Sigmoid colon (tissue), 7 donors: ENCODE measurements around the gene EIF2B4. TPM values are rescaled to one million over a fixed set of nuclear protein-coding genes. Genes with fewer than 3 reads are reported as not detected.

Experiments
- DNase-seq: peaks from one replicate; pipeline ENCODE4 v3.0.0-alpha.2; 2019
- H3K27ac ChIP-seq, 4 donors: fragments of 200-600 bp; sonication (generic); one replicate each; pipeline ENCODE4 v1.5.1; 2016 to 2019; ENCODE audit warnings: mild to moderate bottlenecking in 1 of 4
- H3K27me3 ChIP-seq, 3 donors: fragments of 200-600 bp; sonication (generic); one replicate each; pipeline ENCODE4 v1.5.1; 2019; ENCODE audit warnings: mild to moderate bottlenecking in 1 of 3
- H3K36me3 ChIP-seq, 4 donors: fragments of 200-600 bp; sonication (generic); one replicate each; pipeline ENCODE4 v1.5.1; 2016 to 2019
- H3K4me1 ChIP-seq, 4 donors: fragments of 200-600 bp; sonication (generic); one replicate each; pipeline ENCODE4 v1.5.1; 2017 to 2019
- H3K4me3 ChIP-seq, 4 donors: fragments of 200-600 bp; sonication (generic); one replicate each; pipeline ENCODE4 v1.5.1; 2017 to 2019; ENCODE audit warnings: mild to moderate bottlenecking in 2 of 4, moderate library complexity in 1 of 4
- H3K9me3 ChIP-seq, 4 donors: fragments of 200-600 bp in 3 of 4; sonication (generic) in 3 of 4; one replicate each; pipeline versions ENCODE4 v1.5.1 to v1.6.1; 2013 to 2019
- CTCF ChIP-seq, 4 experiments: fragments of 450-650 bp in 3 of 4; fragments of 200-600 bp in 1 of 4; IDR thresholded peaks; one replicate each; pipeline ENCODE4 v1.5.1; 2016 to 2019; ENCODE audit warnings: antibody characterized with exemption in 4 of 4, mild to moderate bottlenecking in 3 of 4, moderate library complexity in 2 of 4
- EP300 ChIP-seq, 4 donors: sonication (generic); formaldehyde crosslinking; IDR thresholded peaks; one replicate each; pipeline ENCODE4 v1.6.1; 2017; ENCODE audit warnings: antibody characterized with exemption in 4 of 4
- POLR2A ChIP-seq, 2 donors: fragments of 450-650 bp; IDR thresholded peaks; one replicate each; pipeline ENCODE4 v1.6.1; 2016; ENCODE audit warnings: antibody characterized with exemption in 2 of 2, mild to moderate bottlenecking in 2 of 2, moderate library complexity in 2 of 2
- POLR2AphosphoS5 ChIP-seq, 4 donors: sonication (generic); formaldehyde crosslinking; IDR thresholded peaks; one replicate each; pipeline ENCODE4 v1.6.1; 2017; ENCODE audit warnings: antibody characterized with exemption in 4 of 4
- WGBS, 2 donors: extraction: QIAGEN DNeasy Blood & Tissue Kit; methylation state at CpG; one replicate each; pipeline ENCODE4 v1.1.7; 2013; 5-methylcytosine and 5-hydroxymethylcytosine counted together
- intact Hi-C: fragments of 100-400 bp; cut with DNase I; formaldehyde crosslinking; loops from one replicate; pipeline ENCODE4 v1.15.1; 2023
- polyA plus RNA-seq, 3 donors: library from polyadenylated mRNA; stranded (reverse); fragments of 200-250 nt; gene quantifications; one replicate each; pipeline ENCODE4 v1.2.3, GENCODE V29; 2013
- total RNA-seq, 4 donors: library from RNA; depleted of rRNA; stranded (reverse); fragments of >200 nt; gene quantifications; one replicate each; pipeline ENCODE4 v1.1.0, GENCODE V29; 2016
- donor health status: healthy with polysubstance abuse.
- donor health status: Bipolar disorder and iron deficiency.
- donor health status: healthy.

EIF2B4 gene
- 10 to 100 TPM; 41.5 to 64.2 (median 54.8) TPM for total RNA-seq
- polyA plus RNA-seq, result 10 to 100 TPM; 26.4 to 31.4 (median 28.0) TPM

- H3K9me3 ChIP-seq, result no peaks in the 10 kb centered on the region
- intact Hi-C loops, result loop anchor here (1.0 to 2.0 kb wide), 4 partner anchors 10 to 59 kb away; partner anchors contain the start of genes MPV17, NRBP1 and ZNF513
- peak; percentile 100 for DNase-seq
- H3K4me1 ChIP-seq, result peaks cover 0 to 39% (median 33%) of the 10 kb centered on the region in 4 donors
- TF ChIP-seq POLR2A (IDR thresholded peaks at IDR 0.05), result peak; percentile 25 to 45
- TF ChIP-seq POLR2AphosphoS5 (IDR thresholded peaks at IDR 0.05), result peak; percentile 79 to 93 (median 88)
- peak; percentile 23 to 46 (median 35) for TF ChIP-seq CTCF (IDR thresholded peaks at IDR 0.05)
- peak in 2 of 4 donors; percentile 37 to 52 for TF ChIP-seq EP300 (IDR thresholded peaks at IDR 0.05)
- 0% methylated on average over 85 of the region's 85 CpGs for WGBS, 2 donors
- peak within 1 kb of the TSS; percentile 92 to 99 (median 95) for H3K27ac ChIP-seq
- peak within 1 kb of the TSS; percentile 71 to 98 (median 92) for H3K4me3 ChIP-seq
- H3K27me3 ChIP-seq, result no peaks in the 10 kb centered on the region
- peaks cover 42 to 67% (median 53%) of the 10 kb centered on the region in 4 donors for H3K36me3 ChIP-seq
These were observed at the start of gene EIF2B4, which contains the start of gene SNX17 for GRCh38 chr2:27370026-27370815. Gene EIF2B4 (minus strand): TSS chr2:27370338. CDS start chr2:27370314, 24 bp downstream. Gene SNX17 (plus strand): TSS chr2:27370616. CDS start chr2:27370744, 128 bp downstream.

- Histone ChIP-seq H3K4me1 (no peaks in the 10 kb centered on the region), H3K27ac (no peak overlapping the region), H3K36me3 (no peaks in the 10 kb centered on the region), H3K4me3 (no peak overlapping the region), H3K9me3 (no peaks in the 10 kb centered on the region), H3K27me3 (no peaks in the 10 kb centered on the region)
- intact Hi-C loops, result no loop called here
- no peak for DNase-seq
- WGBS, 2 donors, result 91 to 95% methylated on average over 6 of the region's 6 CpGs
- TF ChIP-seq POLR2A (IDR thresholded peaks at IDR 0.05), result no peak
- no peak for TF ChIP-seq POLR2AphosphoS5 (IDR thresholded peaks at IDR 0.05)
- no peak for TF ChIP-seq CTCF (IDR thresholded peaks at IDR 0.05)
- TF ChIP-seq EP300 (IDR thresholded peaks at IDR 0.05), result no peak
These were observed 46.0 kb upstream of the EIF2B4 start for GRCh38 chr2:27416151-27416550.

GRCh38 chr2:27412419-27413152 lies 42.4 kb upstream of the EIF2B4 start:
- Histone ChIP-seq H3K4me3 (no peak overlapping the region), H3K4me1 (peaks cover 0 to 20% (median 16%) of the 10 kb centered on the region in 4 donors), H3K27me3 (no peaks in the 10 kb centered on the region), H3K36me3 (no peaks in the 10 kb centered on the region), H3K9me3 (no peaks in the 10 kb centered on the region), H3K27ac (no peak overlapping the region)
- TF ChIP-seq POLR2A (IDR thresholded peaks at IDR 0.05) (no peak), POLR2AphosphoS5 (IDR thresholded peaks at IDR 0.05) (no peak)
- intact Hi-C loops, result no loop called here
- DNase-seq, result no peak
- WGBS, 2 donors, result 84 to 90% methylated on average over 9 of the region's 9 CpGs

- TF ChIP-seq POLR2A (IDR thresholded peaks at IDR 0.05) (peak in 1 of 2 donors; percentile 37), POLR2AphosphoS5 (IDR thresholded peaks at IDR 0.05) (peak; percentile 54 to 86 (median 72)), EP300 (IDR thresholded peaks at IDR 0.05) (no peak), CTCF (IDR thresholded peaks at IDR 0.05) (no peak)
- no peaks in the 10 kb centered on the region for H3K27me3 ChIP-seq
- H3K9me3 ChIP-seq, result no peaks in the 10 kb centered on the region
- peaks cover 0 to 36% (median 22%) of the 10 kb centered on the region in 4 donors for H3K4me1 ChIP-seq
- 1% methylated on average over 82 of the region's 82 CpGs for WGBS, 2 donors
- intact Hi-C loops, result loop anchor here (1.0 to 2.0 kb wide), 2 partner anchors 19 to 29 kb away; partner anchors contain the start of genes NRBP1 and ZNF513
- H3K36me3 ChIP-seq, result no peaks in the 10 kb centered on the region
- H3K4me3 ChIP-seq, result peak within 1 kb of the TSS; percentile 57 to 98 (median 75)
- DNase-seq, result peak; percentile 97
- peak within 1 kb of the TSS; percentile 73 to 93 (median 82) for H3K27ac ChIP-seq
These were observed 39.4 kb upstream of the EIF2B4 start, which contains the start of gene PPM1G for GRCh38 chr2:27409321-27410073. Gene PPM1G (minus strand): TSS chr2:27409591. CDS start chr2:27409422, 169 bp downstream.
